WTC11 (cell line): ENCODE results near the gene BLCAP. TPM values are rescaled to one million over a fixed set of nuclear protein-coding genes. Genes with fewer than 3 reads are reported as not detected.
"Not testable (repeated sequence)": the region's sequence is repeated elsewhere in the genome, so short reads cannot be mapped to it uniquely, and the experiment has no call there.

Experiments
- ATAC-seq: fragments of 200-7000 bp; cut with Tn5 transposase; 2 replicates; pipeline ENCODE4 v1.10.0; 2021; ENCODE audit warnings: mild to moderate bottlenecking, moderate library complexity
- CTCF ChIA-PET: fragments of 300-600 bp; sonication (Branson Sonifier 250); formaldehyde crosslinking; loops from one replicate; lab custom pipeline; 2021; ENCODE audit warnings: antibody characterized with exemption; lab: Charles Lee
- POLR2A ChIA-PET: fragments of 350-600 bp; sonication (Branson Sonifier 250); formaldehyde crosslinking; loops from one replicate; lab custom pipeline; 2021; ENCODE audit warnings: antibody characterized with exemption; lab: Charles Lee
- DNase-seq: peaks from one replicate; pipeline ENCODE4 v3.0.0; 2021; ENCODE audit warnings: low spot score
- H3K27ac Mint-ChIP-seq: 2 replicates; pipeline ENCODE4 v1.8.0; 2021; ENCODE audit warnings: mixed read lengths
- H3K27me3 Mint-ChIP-seq: 2 replicates; pipeline ENCODE4 v1.8.0; 2021; ENCODE audit warnings: low read depth, mild to moderate bottlenecking, moderate library complexity, mixed read lengths
- H3K36me3 Mint-ChIP-seq: 2 replicates; pipeline ENCODE4 v1.8.0; 2021; ENCODE audit warnings: mixed read lengths
- H3K4me1 Mint-ChIP-seq: 2 replicates; pipeline ENCODE4 v1.8.0; 2022; ENCODE audit warnings: mixed read lengths
- H3K4me3 Mint-ChIP-seq: 2 replicates; pipeline ENCODE4 v1.8.0; 2021; ENCODE audit warnings: mild to moderate bottlenecking, moderate library complexity, mixed read lengths
- H3K9me3 Mint-ChIP-seq: 2 replicates; pipeline ENCODE4 v1.8.0; 2021; ENCODE audit warnings: mixed read lengths
- FOXP1 ChIP-seq: sonication (generic); formaldehyde crosslinking; IDR thresholded peaks from 2 replicates; pipeline ENCODE4 v1.8.0; 2022; ENCODE audit warnings: missing genetic modification reagents, mild to moderate bottlenecking, moderate library complexity, borderline replicate concordance
- GABPB1 ChIP-seq: sonication (generic); formaldehyde crosslinking; IDR thresholded peaks from 2 replicates; pipeline ENCODE4 v1.8.1; 2023; ENCODE audit warnings: mild to moderate bottlenecking, missing genetic modification reagents
- NFATC4 ChIP-seq: fragments of 250-450 bp; sonication (Bioruptor Pico); IDR thresholded peaks from 2 replicates; pipeline ENCODE4 v1.9.0; 2021; ENCODE audit warnings: mild to moderate bottlenecking
- NR2C2 ChIP-seq: sonication (generic); formaldehyde crosslinking; IDR thresholded peaks from 2 replicates; pipeline ENCODE4 v1.8.0; 2022; ENCODE audit warnings: mild to moderate bottlenecking, missing genetic modification reagents
- RORB ChIP-seq: fragments of 250-450 bp; sonication (Bioruptor Pico); IDR thresholded peaks from 2 replicates; pipeline ENCODE4 v1.9.0; 2021; ENCODE audit warnings: mild to moderate bottlenecking
- SMAD4 ChIP-seq: sonication (generic); formaldehyde crosslinking; IDR thresholded peaks from 2 replicates; pipeline ENCODE4 v1.8.0; 2022; ENCODE audit warnings: mild to moderate bottlenecking, missing genetic modification reagents
- TEAD4 ChIP-seq: sonication (generic); formaldehyde crosslinking; IDR thresholded peaks from 2 replicates; pipeline ENCODE4 v1.8.0; 2022; ENCODE audit warnings: mild to moderate bottlenecking, missing genetic modification reagents
- ZBTB21 ChIP-seq: sonication (generic); formaldehyde crosslinking; IDR thresholded peaks from 2 replicates; pipeline ENCODE4 v1.8.1; 2023; ENCODE audit warnings: mild to moderate bottlenecking, missing genetic modification reagents, borderline replicate concordance
- ZNF232 ChIP-seq: sonication (generic); formaldehyde crosslinking; IDR thresholded peaks from 2 replicates; pipeline ENCODE4 v1.8.0; 2022; ENCODE audit warnings: mild to moderate bottlenecking, missing genetic modification reagents
- ZNF423 ChIP-seq: fragments of 250-450 bp; sonication (Bioruptor Pico); IDR thresholded peaks from 2 replicates; pipeline ENCODE4 v2.1.2; 2022; ENCODE audit warnings: mild to moderate bottlenecking, moderate library complexity
- total RNA-seq: library from RNA; stranded (reverse); gene quantifications from 3 replicates; pipeline ENCODE4 v1.2.3, GENCODE V29; 2021
- TF ChIP-seq, protein P1 (sequence below): sonication (generic); formaldehyde crosslinking; IDR thresholded peaks from 2 replicates; pipeline ENCODE4 v1.8.1; 2022; ENCODE audit warnings: mild to moderate bottlenecking, missing genetic modification reagents, moderate library complexity, borderline replicate concordance
- TF ChIP-seq, protein P2 (sequence below): fragments of 200-600 bp; IDR thresholded peaks from 2 replicates; pipeline ENCODE4 v1.8.0; 2022; ENCODE audit warnings: antibody characterized with exemption
- TF ChIP-seq, protein P3 (sequence below): sonication (generic); formaldehyde crosslinking; IDR thresholded peaks from 2 replicates; pipeline ENCODE4 v1.8.0; 2022; ENCODE audit warnings: missing genetic modification reagents
- TF ChIP-seq, protein P4 (sequence below): sonication (generic); formaldehyde crosslinking; IDR thresholded peaks from 2 replicates; pipeline ENCODE4 v1.8.1; 2022; ENCODE audit warnings: mild to moderate bottlenecking, moderate library complexity, missing genetic modification reagents
- TF ChIP-seq, protein P5 (sequence below): sonication (generic); formaldehyde crosslinking; conservative IDR thresholded peaks from 2 replicates; pipeline ENCODE4 v1.8.1; 2022; ENCODE audit warnings: mild to moderate bottlenecking, missing genetic modification reagents
- TF ChIP-seq, protein P6 (sequence below): sonication (generic); formaldehyde crosslinking; IDR thresholded peaks from 2 replicates; pipeline ENCODE4 v1.8.0; 2023; ENCODE audit warnings: mild to moderate bottlenecking, missing genetic modification reagents

Gene BLCAP
- total RNA-seq, 1 experiment from 2014 or later, result 85.6 TPM

DNA sequence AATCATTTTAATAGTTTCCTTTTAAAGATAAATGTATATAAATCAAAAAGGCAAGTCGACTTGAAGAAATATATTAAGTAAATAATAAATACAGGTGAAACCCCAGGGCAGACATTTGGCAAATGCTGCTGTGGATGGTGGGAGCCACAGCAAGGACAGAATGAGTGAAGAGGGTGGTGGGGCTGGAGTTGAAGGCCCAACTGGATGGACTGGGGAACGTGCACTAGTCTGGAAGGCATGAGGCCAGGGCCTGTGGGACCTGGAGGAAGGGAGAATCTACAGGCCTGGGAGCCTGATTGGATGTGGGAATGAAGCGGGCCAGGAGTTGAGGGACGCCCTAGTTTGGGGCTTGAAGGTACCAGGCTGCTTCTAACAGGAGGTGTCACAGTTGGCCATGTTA lies 30.6 kb upstream of the BLCAP start (continued):
- TF ChIP-seq GABPB1, result no peak
- TF ChIP-seq ZNF232 (CRISPR knock-in tag), result no peak
- TF ChIP-seq, protein P1, sequence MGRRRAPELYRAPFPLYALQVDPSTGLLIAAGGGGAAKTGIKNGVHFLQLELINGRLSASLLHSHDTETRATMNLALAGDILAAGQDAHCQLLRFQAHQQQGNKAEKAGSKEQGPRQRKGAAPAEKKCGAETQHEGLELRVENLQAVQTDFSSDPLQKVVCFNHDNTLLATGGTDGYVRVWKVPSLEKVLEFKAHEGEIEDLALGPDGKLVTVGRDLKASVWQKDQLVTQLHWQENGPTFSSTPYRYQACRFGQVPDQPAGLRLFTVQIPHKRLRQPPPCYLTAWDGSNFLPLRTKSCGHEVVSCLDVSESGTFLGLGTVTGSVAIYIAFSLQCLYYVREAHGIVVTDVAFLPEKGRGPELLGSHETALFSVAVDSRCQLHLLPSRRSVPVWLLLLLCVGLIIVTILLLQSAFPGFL, result no peak

DNA sequence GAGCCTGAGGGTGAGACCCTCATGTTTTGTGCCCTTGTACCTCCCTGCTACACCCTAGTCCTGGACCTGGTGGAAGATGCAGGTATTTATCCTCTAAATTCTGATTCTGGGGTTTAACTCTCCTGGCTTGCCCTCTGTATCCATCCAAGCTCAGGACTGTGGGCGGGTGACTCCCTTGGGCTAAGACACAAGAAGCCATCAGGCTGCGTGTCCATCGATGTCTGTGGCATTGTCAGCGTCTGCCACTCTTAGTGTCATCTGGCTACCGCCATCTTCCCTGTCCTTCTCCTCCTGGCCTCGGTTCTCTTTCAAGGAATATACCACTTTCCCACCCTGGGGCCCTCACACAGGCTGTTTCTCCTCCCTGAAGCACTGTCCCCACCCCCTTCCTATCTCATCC lies 28.9 kb upstream of the BLCAP start:
- CTCF ChIA-PET, result interaction anchor here (2.9 kb wide), 1 partner anchor 8 kb away, joined by 22 read pairs; no protein-coding TSS in a partner anchor
- Mint-ChIP-seq H3K4me1 (0 out of 2 replicates have a peak, but pooled peaks cover 5% of the 10 kb centered on the region), H3K27ac (no peak overlapping the region), H3K4me3 (no peak overlapping the region), H3K9me3 (no peaks in the 10 kb centered on the region), H3K36me3 (no peaks in the 10 kb centered on the region), H3K27me3 (no peaks in the 10 kb centered on the region)
- DNase-seq (no peak), ATAC-seq (no peak)
- TF ChIP-seq SMAD4 (CRISPR knock-in tag) (no peak), ZNF423 (CRISPR knock-in tag) (no peak), ZBTB21 (CRISPR knock-in tag) (no peak), TEAD4 (CRISPR knock-in tag) (no peak), RORB (CRISPR knock-in tag) (no peak)
- TF ChIP-seq, protein P2, sequence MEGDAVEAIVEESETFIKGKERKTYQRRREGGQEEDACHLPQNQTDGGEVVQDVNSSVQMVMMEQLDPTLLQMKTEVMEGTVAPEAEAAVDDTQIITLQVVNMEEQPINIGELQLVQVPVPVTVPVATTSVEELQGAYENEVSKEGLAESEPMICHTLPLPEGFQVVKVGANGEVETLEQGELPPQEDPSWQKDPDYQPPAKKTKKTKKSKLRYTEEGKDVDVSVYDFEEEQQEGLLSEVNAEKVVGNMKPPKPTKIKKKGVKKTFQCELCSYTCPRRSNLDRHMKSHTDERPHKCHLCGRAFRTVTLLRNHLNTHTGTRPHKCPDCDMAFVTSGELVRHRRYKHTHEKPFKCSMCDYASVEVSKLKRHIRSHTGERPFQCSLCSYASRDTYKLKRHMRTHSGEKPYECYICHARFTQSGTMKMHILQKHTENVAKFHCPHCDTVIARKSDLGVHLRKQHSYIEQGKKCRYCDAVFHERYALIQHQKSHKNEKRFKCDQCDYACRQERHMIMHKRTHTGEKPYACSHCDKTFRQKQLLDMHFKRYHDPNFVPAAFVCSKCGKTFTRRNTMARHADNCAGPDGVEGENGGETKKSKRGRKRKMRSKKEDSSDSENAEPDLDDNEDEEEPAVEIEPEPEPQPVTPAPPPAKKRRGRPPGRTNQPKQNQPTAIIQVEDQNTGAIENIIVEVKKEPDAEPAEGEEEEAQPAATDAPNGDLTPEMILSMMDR, result no peak
- TF ChIP-seq, protein P3, sequence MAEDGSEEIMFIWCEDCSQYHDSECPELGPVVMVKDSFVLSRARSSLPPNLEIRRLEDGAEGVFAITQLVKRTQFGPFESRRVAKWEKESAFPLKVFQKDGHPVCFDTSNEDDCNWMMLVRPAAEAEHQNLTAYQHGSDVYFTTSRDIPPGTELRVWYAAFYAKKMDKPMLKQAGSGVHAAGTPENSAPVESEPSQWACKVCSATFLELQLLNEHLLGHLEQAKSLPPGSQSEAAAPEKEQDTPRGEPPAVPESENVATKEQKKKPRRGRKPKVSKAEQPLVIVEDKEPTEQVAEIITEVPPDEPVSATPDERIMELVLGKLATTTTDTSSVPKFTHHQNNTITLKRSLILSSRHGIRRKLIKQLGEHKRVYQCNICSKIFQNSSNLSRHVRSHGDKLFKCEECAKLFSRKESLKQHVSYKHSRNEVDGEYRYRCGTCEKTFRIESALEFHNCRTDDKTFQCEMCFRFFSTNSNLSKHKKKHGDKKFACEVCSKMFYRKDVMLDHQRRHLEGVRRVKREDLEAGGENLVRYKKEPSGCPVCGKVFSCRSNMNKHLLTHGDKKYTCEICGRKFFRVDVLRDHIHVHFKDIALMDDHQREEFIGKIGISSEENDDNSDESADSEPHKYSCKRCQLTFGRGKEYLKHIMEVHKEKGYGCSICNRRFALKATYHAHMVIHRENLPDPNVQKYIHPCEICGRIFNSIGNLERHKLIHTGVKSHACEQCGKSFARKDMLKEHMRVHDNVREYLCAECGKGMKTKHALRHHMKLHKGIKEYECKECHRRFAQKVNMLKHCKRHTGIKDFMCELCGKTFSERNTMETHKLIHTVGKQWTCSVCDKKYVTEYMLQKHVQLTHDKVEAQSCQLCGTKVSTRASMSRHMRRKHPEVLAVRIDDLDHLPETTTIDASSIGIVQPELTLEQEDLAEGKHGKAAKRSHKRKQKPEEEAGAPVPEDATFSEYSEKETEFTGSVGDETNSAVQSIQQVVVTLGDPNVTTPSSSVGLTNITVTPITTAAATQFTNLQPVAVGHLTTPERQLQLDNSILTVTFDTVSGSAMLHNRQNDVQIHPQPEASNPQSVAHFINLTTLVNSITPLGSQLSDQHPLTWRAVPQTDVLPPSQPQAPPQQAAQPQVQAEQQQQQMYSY (CRISPR knock-in tag), result no peak
- TF ChIP-seq, protein P4, sequence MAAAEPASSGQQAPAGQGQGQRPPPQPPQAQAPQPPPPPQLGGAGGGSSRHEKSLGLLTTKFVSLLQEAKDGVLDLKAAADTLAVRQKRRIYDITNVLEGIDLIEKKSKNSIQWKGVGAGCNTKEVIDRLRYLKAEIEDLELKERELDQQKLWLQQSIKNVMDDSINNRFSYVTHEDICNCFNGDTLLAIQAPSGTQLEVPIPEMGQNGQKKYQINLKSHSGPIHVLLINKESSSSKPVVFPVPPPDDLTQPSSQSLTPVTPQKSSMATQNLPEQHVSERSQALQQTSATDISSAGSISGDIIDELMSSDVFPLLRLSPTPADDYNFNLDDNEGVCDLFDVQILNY (CRISPR knock-in tag), result no peak
- TF ChIP-seq, protein P1, result no peak
- POLR2A ChIA-PET, result no interaction called here

DNA sequence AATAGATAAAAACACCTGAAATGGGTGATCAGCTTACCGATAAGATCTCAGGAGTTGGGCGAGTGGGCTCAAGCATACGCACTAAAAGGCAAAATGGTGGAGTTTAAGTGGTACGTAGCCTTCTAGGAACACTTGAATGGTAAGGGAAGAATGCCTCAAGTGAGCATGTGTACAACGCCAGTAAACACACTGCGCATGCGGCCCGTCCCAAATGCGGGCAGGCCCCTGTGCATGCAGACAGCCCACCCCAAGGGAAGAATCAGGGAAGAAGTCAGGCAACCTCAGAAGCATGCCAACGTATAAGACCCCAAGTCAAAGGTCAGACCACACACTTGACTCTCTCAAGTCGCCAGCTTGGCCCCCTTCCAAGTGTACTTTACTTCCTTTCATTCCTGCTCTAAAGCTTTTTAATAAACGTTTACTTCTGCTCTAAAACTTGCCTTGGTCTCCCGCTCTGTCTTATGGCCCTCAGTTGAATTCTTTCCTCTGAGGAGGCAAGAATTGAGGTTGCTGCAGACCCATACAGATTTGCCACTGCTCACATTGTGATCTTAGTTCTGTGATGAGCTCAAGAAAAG lies 27.1 kb upstream of the BLCAP start:
- POLR2A ChIA-PET, result interaction anchor here (0.7 kb wide), 1 partner anchor 290 kb away, joined by 3 read pairs; no protein-coding TSS in a partner anchor
- H3K36me3 Mint-ChIP-seq, H3K9me3 Mint-ChIP-seq, ATAC-seq, H3K4me3 Mint-ChIP-seq, H3K27ac Mint-ChIP-seq, DNase-seq, H3K27me3 Mint-ChIP-seq: not testable (repeated sequence)
- CTCF ChIA-PET, result interaction anchor here (0.9 to 2.9 kb wide), 2 partner anchors 10 to 61 kb away, joined by 6 to 22 read pairs; no protein-coding TSS in a partner anchor
- H3K4me1 Mint-ChIP-seq, result peaks cover 11% of the 10 kb centered on the region

DNA sequence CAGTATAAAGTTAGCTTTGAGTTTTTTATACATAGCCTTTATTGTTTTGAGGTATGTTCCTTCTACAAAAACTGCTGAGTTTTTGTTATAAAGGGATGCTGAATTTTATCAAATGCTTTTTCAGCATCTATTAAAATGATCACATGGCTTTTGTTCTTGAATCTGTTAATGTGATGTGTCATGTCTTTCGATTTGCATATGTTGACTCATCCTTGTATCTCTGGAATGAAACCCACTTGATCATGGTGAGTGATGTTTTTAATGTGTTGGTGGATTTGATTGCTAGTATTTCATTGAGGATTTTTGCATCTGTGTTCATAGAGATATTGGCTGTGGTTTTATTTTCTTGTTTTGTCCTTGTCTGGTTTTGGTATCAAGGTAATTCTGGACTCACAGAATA lies 24.7 kb upstream of the BLCAP start:
- Mint-ChIP-seq H3K27ac (no peak overlapping the region), H3K9me3 (no peaks in the 10 kb centered on the region), H3K27me3 (no peaks in the 10 kb centered on the region), H3K4me1 (peaks cover 15% of the 10 kb centered on the region), H3K4me3 (no peak overlapping the region), H3K36me3 (no peaks in the 10 kb centered on the region; the same call in 1 of the 2 replicates)
- ATAC-seq (no peak), DNase-seq (no peak)
- POLR2A ChIA-PET, result no interaction called here
- CTCF ChIA-PET, result no interaction called here
- no peak for TF ChIP-seq NFATC4
- TF ChIP-seq, protein P5, sequence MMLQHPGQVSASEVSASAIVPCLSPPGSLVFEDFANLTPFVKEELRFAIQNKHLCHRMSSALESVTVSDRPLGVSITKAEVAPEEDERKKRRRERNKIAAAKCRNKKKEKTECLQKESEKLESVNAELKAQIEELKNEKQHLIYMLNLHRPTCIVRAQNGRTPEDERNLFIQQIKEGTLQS (CRISPR knock-in tag), result no peak
- TF ChIP-seq, protein P6, sequence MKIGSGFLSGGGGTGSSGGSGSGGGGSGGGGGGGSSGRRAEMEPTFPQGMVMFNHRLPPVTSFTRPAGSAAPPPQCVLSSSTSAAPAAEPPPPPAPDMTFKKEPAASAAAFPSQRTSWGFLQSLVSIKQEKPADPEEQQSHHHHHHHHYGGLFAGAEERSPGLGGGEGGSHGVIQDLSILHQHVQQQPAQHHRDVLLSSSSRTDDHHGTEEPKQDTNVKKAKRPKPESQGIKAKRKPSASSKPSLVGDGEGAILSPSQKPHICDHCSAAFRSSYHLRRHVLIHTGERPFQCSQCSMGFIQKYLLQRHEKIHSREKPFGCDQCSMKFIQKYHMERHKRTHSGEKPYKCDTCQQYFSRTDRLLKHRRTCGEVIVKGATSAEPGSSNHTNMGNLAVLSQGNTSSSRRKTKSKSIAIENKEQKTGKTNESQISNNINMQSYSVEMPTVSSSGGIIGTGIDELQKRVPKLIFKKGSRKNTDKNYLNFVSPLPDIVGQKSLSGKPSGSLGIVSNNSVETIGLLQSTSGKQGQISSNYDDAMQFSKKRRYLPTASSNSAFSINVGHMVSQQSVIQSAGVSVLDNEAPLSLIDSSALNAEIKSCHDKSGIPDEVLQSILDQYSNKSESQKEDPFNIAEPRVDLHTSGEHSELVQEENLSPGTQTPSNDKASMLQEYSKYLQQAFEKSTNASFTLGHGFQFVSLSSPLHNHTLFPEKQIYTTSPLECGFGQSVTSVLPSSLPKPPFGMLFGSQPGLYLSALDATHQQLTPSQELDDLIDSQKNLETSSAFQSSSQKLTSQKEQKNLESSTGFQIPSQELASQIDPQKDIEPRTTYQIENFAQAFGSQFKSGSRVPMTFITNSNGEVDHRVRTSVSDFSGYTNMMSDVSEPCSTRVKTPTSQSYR (CRISPR knock-in tag), result no peak
- no peak for TF ChIP-seq FOXP1 (CRISPR knock-in tag)
- no peak for TF ChIP-seq NR2C2 (CRISPR knock-in tag)
